ENCODE measurements around the gene NLRP9. TPM values are rescaled to one million over a fixed set of nuclear protein-coding genes. Genes with fewer than 3 reads are reported as not detected.

NLRP9 gene
- total and polyA plus RNA-seq, 2 of the 8 experiments (the other 6 are each of a cell fraction or from before 2014, with no cell fraction given) = not detected

DNA sequence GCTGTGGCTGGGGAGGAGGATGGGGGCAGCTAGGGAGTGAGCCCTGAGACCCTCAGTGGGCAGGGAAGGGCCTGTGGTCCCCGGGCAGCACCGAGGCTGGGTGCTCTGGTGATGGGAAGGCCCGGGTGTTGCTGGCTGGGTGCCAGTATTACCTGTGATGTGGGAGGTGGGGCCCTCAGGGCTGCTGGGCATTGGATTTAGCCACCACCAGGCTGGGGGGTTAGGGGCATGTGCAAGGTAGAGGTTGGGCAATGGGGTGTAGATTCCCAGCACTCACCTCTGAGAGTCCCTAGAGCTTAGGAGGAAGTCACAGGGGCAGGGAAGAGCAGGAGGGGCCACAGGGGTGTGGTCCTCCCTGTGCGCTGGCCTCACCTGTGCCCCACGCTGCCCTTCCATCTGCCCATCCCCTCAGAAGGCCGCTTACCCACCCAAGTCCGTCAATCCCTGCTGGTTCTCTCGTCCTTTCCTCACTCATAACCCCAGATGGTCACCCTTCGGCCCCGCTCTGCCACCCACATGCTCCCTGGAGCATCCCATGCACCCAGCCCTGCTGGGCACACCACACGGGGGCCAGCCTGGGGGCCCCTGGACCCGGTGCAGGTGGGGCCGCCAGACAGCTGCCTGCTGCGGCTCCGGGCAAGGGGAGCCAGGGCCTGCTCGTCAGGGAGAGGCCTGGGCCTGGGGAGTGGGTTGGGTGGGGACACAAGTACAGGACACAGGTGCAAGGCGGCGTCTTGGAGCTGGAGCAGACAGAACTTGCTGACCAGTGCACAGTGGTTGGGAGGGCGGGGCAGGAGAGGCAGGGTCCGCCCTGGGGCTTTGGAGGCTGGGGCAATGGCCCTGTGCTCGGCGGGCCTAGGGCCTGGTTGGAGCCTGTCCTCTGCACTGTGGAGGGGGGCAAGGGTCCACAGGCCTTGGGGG lies 50.7 kb downstream of the NLRP9 start:
- no peak overlapping the region for H2BK20ac ChIP-seq (ENCODE audit: low read length)
- no peak overlapping the region for H2BK5ac ChIP-seq (ENCODE audit: low read depth, low read length)
- 95% methylated on average over 20 of the region's 22 CpGs; no CpG with 5 or more reads in 1 of the 2 experiments for WGBS, 2 experiments (ENCODE audit: extremely low coverage in 1 of 2, insufficient coverage in 1 of 2, insufficient read length in 1 of 2, insufficient replicate concordance in 2 of 2, low coverage in 1 of 2, low lambda C conversion rate in 2 of 2, missing lambda C conversion rate in 1 of 2)
- H2AK5ac ChIP-seq (ENCODE audit: low read depth, low read length) = no peak overlapping the region
- H3K23me2 ChIP-seq (ENCODE audit: low read depth, low read length) = no peaks in the 10 kb centered on the region
- TF ChIP-seq EZH2 (IDR thresholded peaks at IDR 0.05; ENCODE audit: low read depth, low read length, severe bottlenecking) (no peak), FOSL1 (IDR thresholded peaks at IDR 0.05; ENCODE audit: insufficient read depth, low read depth, low read length) (no peak), MAFK (IDR thresholded peaks at IDR 0.05; ENCODE audit: low read depth, low read length) (no peak), YY1 (IDR thresholded peaks at IDR 0.05; ENCODE audit: low read depth, low read length) (no peak), KDM4A (IDR thresholded peaks at IDR 0.05; ENCODE audit: low read depth, low read length, severe bottlenecking) (no peak)
- H4K91ac ChIP-seq (replicated peaks; ENCODE audit: insufficient read length, low read length) = no peak overlapping the region
- peaks cover 1 to 39% of the 10 kb centered on the region in 2 experiments for H4K20me1 ChIP-seq (replicated peaks in 1 of 2; ENCODE audit: control insufficient read depth in 1 of 2, insufficient read depth in 2 of 2, low read length in 2 of 2)
- H2AFZ ChIP-seq (ENCODE audit: low read length) = no peak overlapping the region
- peaks cover 2 to 46% (median 11%) of the 10 kb centered on the region in 4 experiments; a peak in 5 of 8 replicates for H3K36me3 ChIP-seq (ENCODE audit: control insufficient read depth in 2 of 4, insufficient read depth in 4 of 4, low read length in 3 of 4)
- H3K4me2 ChIP-seq (ENCODE audit: insufficient read depth in 1 of 2, low read depth in 2 of 2, low read length in 2 of 2) = no peak overlapping the region
- H3K27me3 ChIP-seq (replicated peaks in 1 of 4; ENCODE audit: control insufficient read depth in 3 of 4, extremely low read depth in 1 of 4, insufficient read depth in 3 of 4, low read length in 3 of 4) = no peaks in the 10 kb centered on the region; a peak in 1 of 7 replicates
- no peak overlapping the region for H3K27ac ChIP-seq (ENCODE audit: low read depth, low read length)
- peaks cover 5% of the 10 kb centered on the region for H3K79me1 ChIP-seq (ENCODE audit: low read depth, low read length)
- no peak overlapping the region for H3K14ac ChIP-seq (ENCODE audit: insufficient read length)
- no peak overlapping the region for H2BK15ac ChIP-seq (ENCODE audit: low read length)
- H3K9ac ChIP-seq (replicated peaks in 1 of 4; ENCODE audit: extremely low read depth in 1 of 4, low read depth in 3 of 4, low read length in 3 of 4) = no peak overlapping the region
- H3K79me2 ChIP-seq (ENCODE audit: control insufficient read depth in 1 of 2, insufficient read depth in 2 of 2, low read length in 2 of 2) = peaks cover 0 to 22% of the 10 kb centered on the region in 2 experiments; a peak in 1 of 4 replicates
- H4K5ac ChIP-seq (ENCODE audit: insufficient read length, low read depth, low read length) = no peak overlapping the region
- no peak overlapping the region for H3K18ac ChIP-seq (ENCODE audit: extremely low read depth, low read length)
- ChIA-PET POLR2A (ENCODE audit: partially characterized antibody) (interaction anchor here (1.5 kb wide), 1 partner anchor 12 kb away, joined by 4 read pairs; no protein-coding TSS in a partner anchor), CTCF (ENCODE audit: partially characterized antibody) (interaction anchor here (2.2 to 2.7 kb wide), 2 partner anchors 16 kb away, joined by 6 to 9 read pairs; no protein-coding TSS in a partner anchor)
- no peak for FAIRE-seq
- H3K4me1 ChIP-seq (replicated peaks in 1 of 4; ENCODE audit: control insufficient read depth in 3 of 4, insufficient read depth in 4 of 4, low read length in 3 of 4) = no peaks in the 10 kb centered on the region
- no peak overlapping the region for H2BK12ac ChIP-seq (ENCODE audit: low read depth, low read length)
- no peaks in the 10 kb centered on the region for H3K9me3 ChIP-seq (ENCODE audit: insufficient read depth in 2 of 2, low read depth in 1 of 2, low read length in 1 of 2)
- peak overlapping the region; percentile 51; the same call in 1 of the 2 replicates for H4K8ac ChIP-seq (ENCODE audit: extremely low read depth, insufficient read depth, low read length)
- no peak overlapping the region for H3K56ac ChIP-seq (replicated peaks; ENCODE audit: insufficient read length, low read depth, low read length)
- H2BK120ac ChIP-seq (replicated peaks; ENCODE audit: low read depth, low read length) = no peak overlapping the region
- H3K4me3 ChIP-seq (ENCODE audit: extremely low read depth in 1 of 4, insufficient read depth in 2 of 4, low read depth in 3 of 4, low read length in 4 of 4) = no peak overlapping the region
- no peak for DNase-seq (ENCODE audit: low read depth in 1 of 2, low spot score in 2 of 2)
- no peak overlapping the region for H3K4ac ChIP-seq (replicated peaks; ENCODE audit: insufficient read length, low read depth, low read length)
- no peak overlapping the region for H3K23ac ChIP-seq (ENCODE audit: insufficient read length)

Measured in H1 (cell line).